Fibroblast of pulmonary artery (primary cell): ENCODE measurements around the gene MKRN2OS.

ENCODE experiments used
- DNase-seq: peaks from one replicate; pipeline ENCODE4 v3.0.0-alpha.2; 2010; ENCODE audit warnings: low read depth
- H3K4me3 ChIP-seq: replicated peaks from 2 replicates; pipeline ENCODE4 v1.5.1; 2011; ENCODE audit warnings: low read depth, mild to moderate bottlenecking, control low read depth, low read length, moderate library complexity
- CTCF ChIP-seq: IDR thresholded peaks from 2 replicates; pipeline ENCODE4 v1.5.1; 2011; ENCODE audit warnings: mild to moderate bottlenecking, control low read depth, low read length, inconsistent platforms; ENCODE audit errors: missing control alignments

The MKRN2OS gene

GRCh38 chr3:12545473-12545791 lies at the start of gene MKRN2OS:
Gene MKRN2OS (minus strand): TSS chr3:12545499. CDS start chr3:12545464, 35 bp downstream.
- no peak for DNase-seq
- TF ChIP-seq CTCF, result no peak
- H3K4me3 ChIP-seq, result no peak within 1 kb of the TSS

- no peak for DNase-seq
- TF ChIP-seq CTCF, result no peak
- no peak overlapping the region for H3K4me3 ChIP-seq
Observed at GRCh38 chr3:12593473-12593872, 48.2 kb upstream of the MKRN2OS start.

GRCh38 chr3:12591997-12592715 lies 46.9 kb upstream of the MKRN2OS start:
- DNase-seq, result no peak
- no peak overlapping the region for H3K4me3 ChIP-seq
- no peak for TF ChIP-seq CTCF

- TF ChIP-seq CTCF, result no peak
- no peak for DNase-seq
- H3K4me3 ChIP-seq, result no peak overlapping the region
Observed at GRCh38 chr3:12591456-12591855, 46.2 kb upstream of the MKRN2OS start.

GRCh38 chr3:12590096-12590495 lies 44.8 kb upstream of the MKRN2OS start:
- TF ChIP-seq CTCF, result no peak
- no peak for DNase-seq
- H3K4me3 ChIP-seq, result no peak overlapping the region

GRCh38 chr3:12588039-12589009 lies 43.0 kb upstream of the MKRN2OS start:
- no peak for TF ChIP-seq CTCF
- peak; percentile 35 for DNase-seq
- H3K4me3 ChIP-seq, result no peak overlapping the region

- no peak for DNase-seq
- TF ChIP-seq CTCF, result no peak
- no peak overlapping the region for H3K4me3 ChIP-seq
Observed at GRCh38 chr3:12586403-12586802, 41.1 kb upstream of the MKRN2OS start.
